Fibroblast of gingiva (primary cell): ENCODE data around the gene TAP1.
"Not testable (repeated sequence)": the region's sequence is repeated elsewhere in the genome, so short reads cannot be mapped to it uniquely, and the experiment has no call there.

Source experiments
- DNase-seq: peaks from one replicate; pipeline ENCODE4 v3.0.0-alpha.2; 2011; ENCODE audit warnings: low read depth

The TAP1 gene

GRCh38 chr6:32839356-32839755 is 14.1 kb downstream of the TAP1 start:
- no peak for DNase-seq

- DNase-seq, result peak; percentile 88
Observed at GRCh38 chr6:32838114-32838958, 15.2 kb downstream of the TAP1 start, which contains the start of gene TAP2. TSS of gene TAP2 (minus strand) at chr6:32838739. CDS start at chr6:32838233, 506 bp downstream.

GRCh38 chr6:32837651-32838113 is 15.8 kb downstream of the TAP1 start:
- DNase-seq, result no peak

GRCh38 chr6:32836873-32837272 is 16.6 kb downstream of the TAP1 start:
- no peak for DNase-seq

- no peak for DNase-seq
Observed at GRCh38 chr6:32835167-32835893, 18.2 kb downstream of the TAP1 start.

GRCh38 chr6:32833664-32834063 is 19.8 kb downstream of the TAP1 start:
- no peak for DNase-seq

GRCh38 chr6:32832535-32832934 is 21.0 kb downstream of the TAP1 start:
- no peak for DNase-seq

GRCh38 chr6:32830936-32831335 is 22.6 kb downstream of the TAP1 start:
- no peak for DNase-seq

GRCh38 chr6:32830017-32830416 is 23.5 kb downstream of the TAP1 start:
- no peak for DNase-seq

- no peak for DNase-seq
Observed at GRCh38 chr6:32829495-32829894, 24.0 kb downstream of the TAP1 start.

- DNase-seq, result no peak
Observed at GRCh38 chr6:32827025-32827424, 26.5 kb downstream of the TAP1 start.

GRCh38 chr6:32825966-32826365 is 27.5 kb downstream of the TAP1 start:
- peak; percentile 74 for DNase-seq

- peak; percentile 69 for DNase-seq
Observed at GRCh38 chr6:32819729-32820128, 33.8 kb downstream of the TAP1 start.

- DNase-seq, result no peak
Observed at GRCh38 chr6:32818867-32819266, 34.6 kb downstream of the TAP1 start.

- DNase-seq, result no peak
Observed at GRCh38 chr6:32816746-32817204, 36.7 kb downstream of the TAP1 start, which contains the start of gene HLA-DOB. TSS of gene HLA-DOB (minus strand) at chr6:32817002. CDS start at chr6:32816951, 51 bp downstream.

- DNase-seq, result no peak
Observed at GRCh38 chr6:32815996-32816395, 37.5 kb downstream of the TAP1 start.

- DNase-seq, result no peak
Observed at GRCh38 chr6:32815115-32815514, 38.4 kb downstream of the TAP1 start.

- no peak for DNase-seq
Observed at GRCh38 chr6:32814145-32814544, 39.4 kb downstream of the TAP1 start.

GRCh38 chr6:32809171-32809570 is 44.3 kb downstream of the TAP1 start:
- no peak for DNase-seq

GRCh38 chr6:32807020-32807580 is 46.4 kb downstream of the TAP1 start:
- DNase-seq, result no peak

- DNase-seq, result not testable (repeated sequence)
Observed at GRCh38 chr6:32805404-32805803, 48.1 kb downstream of the TAP1 start.

- no peak for DNase-seq
Observed at GRCh38 chr6:32803416-32803815, 50.1 kb downstream of the TAP1 start.

- DNase-seq, result no peak
Observed at GRCh38 chr6:32799740-32800139, 53.8 kb downstream of the TAP1 start.
